Measurements from ENCODE around the gene GPR161.
"Not testable (repeated sequence)": the region's sequence is repeated elsewhere in the genome, so short reads cannot be mapped to it uniquely, and the experiment has no call there.

The GPR161 gene

GRCh38 chr1:168164771-168165170 lies 28.0 kb upstream of the GPR161 start:
- FAIRE-seq = no peak
- no peak for DNase-seq (ENCODE audit: insufficient read length)
- TF ChIP-seq POLR2A (IDR thresholded peaks at IDR 0.05; ENCODE audit: low read depth, low read length) (no peak), POLR2AphosphoS5 (IDR thresholded peaks at IDR 0.05; ENCODE audit: low read depth, low read length) (no peak), TAF1 (IDR thresholded peaks at IDR 0.05; ENCODE audit: borderline replicate concordance, low read depth, low read length) (no peak)

DNA sequence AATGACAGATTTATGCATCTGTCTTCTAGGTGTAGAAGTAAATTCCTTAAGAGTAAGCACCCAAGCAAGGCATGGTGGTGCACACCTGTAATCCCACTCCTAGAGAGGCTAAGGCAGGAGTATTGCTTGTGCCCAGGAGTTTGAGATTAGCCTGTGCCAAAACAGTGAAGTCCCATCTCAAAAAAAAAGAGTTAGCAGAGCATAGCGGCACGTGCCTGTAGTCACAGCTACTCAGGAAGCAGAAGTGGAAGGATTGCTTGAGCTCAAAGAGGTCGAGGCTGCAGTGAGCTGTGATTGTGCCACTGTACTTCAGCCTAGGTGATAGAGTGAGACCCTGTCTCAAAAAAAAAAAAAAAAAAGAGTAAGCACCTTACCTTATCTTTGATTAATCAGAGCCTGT lies 26.9 kb upstream of the GPR161 start:
- DNase-seq (ENCODE audit: insufficient read length) (no peak), FAIRE-seq (no peak)
- TF ChIP-seq TAF1 (IDR thresholded peaks at IDR 0.05; ENCODE audit: borderline replicate concordance, low read depth, low read length) = no peak
- no peak for TF ChIP-seq POLR2AphosphoS5 (IDR thresholded peaks at IDR 0.05; ENCODE audit: low read depth, low read length)
- no peak for TF ChIP-seq POLR2A (IDR thresholded peaks at IDR 0.05; ENCODE audit: low read depth, low read length)

- FAIRE-seq (no peak), DNase-seq (ENCODE audit: insufficient read length) (no peak)
- TF ChIP-seq POLR2A (IDR thresholded peaks at IDR 0.05; ENCODE audit: low read depth, low read length) (no peak), POLR2AphosphoS5 (IDR thresholded peaks at IDR 0.05; ENCODE audit: low read depth, low read length) (no peak), TAF1 (IDR thresholded peaks at IDR 0.05; ENCODE audit: borderline replicate concordance, low read depth, low read length) (no peak)
Measured at GRCh38 chr1:168161459-168161858, 24.7 kb upstream of the GPR161 start.

DNA sequence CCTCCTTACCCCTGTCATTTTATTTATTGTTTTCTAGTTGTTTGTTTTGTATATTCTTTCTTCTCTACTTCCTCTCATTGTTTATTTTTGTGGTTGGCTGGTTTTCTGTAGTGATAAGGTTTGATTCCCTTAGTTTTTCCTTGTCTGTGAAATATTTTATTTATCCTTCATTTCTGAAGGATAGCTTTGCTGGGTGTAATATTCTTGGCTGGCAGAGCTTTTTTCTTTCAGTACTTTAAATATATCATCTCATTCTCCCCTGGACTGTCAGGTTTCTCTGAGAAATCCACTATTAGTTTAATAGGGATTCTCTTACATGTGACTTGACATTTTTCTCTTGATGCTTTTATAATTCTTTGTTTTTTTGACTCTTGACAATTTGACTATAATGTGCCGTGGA lies 23.2 kb upstream of the GPR161 start:
- no peak for DNase-seq (ENCODE audit: insufficient read length)
- no peak for FAIRE-seq

GRCh38 chr1:168159251-168159650 lies 22.5 kb upstream of the GPR161 start:
- FAIRE-seq (no peak), DNase-seq (ENCODE audit: insufficient read length) (no peak)
- TF ChIP-seq TAF1 (IDR thresholded peaks at IDR 0.05; ENCODE audit: borderline replicate concordance, low read depth, low read length) (no peak), POLR2AphosphoS5 (IDR thresholded peaks at IDR 0.05; ENCODE audit: low read depth, low read length) (no peak), POLR2A (IDR thresholded peaks at IDR 0.05; ENCODE audit: low read depth, low read length) (no peak)

More for the DNA sequence above, 23.2 kb upstream of the GPR161 start:
- TF ChIP-seq POLR2AphosphoS5 (IDR thresholded peaks at IDR 0.05; ENCODE audit: low read depth, low read length) = no peak
- TF ChIP-seq TAF1 (IDR thresholded peaks at IDR 0.05; ENCODE audit: borderline replicate concordance, low read depth, low read length) = no peak
- no peak for TF ChIP-seq POLR2A (IDR thresholded peaks at IDR 0.05; ENCODE audit: low read depth, low read length)

DNA sequence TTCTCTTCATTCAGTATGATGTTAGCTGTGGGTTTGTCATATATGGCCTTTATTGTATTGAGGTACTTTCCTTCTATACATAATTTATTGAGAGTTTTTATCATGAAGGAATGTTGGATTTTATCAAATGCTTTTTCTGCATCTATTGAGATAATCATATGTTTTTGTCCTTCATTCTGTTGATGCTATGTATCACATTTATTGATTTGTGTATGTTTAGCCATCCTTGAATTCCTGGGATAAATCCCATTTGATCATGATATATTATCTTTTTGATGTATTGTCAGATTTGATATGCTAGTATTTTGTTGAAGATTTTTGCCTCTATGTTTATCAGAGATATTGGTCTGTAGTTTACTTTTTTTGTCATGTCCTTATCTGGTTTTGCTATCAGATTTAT lies 20.9 kb upstream of the GPR161 start:
- no peak for TF ChIP-seq POLR2AphosphoS5 (IDR thresholded peaks at IDR 0.05; ENCODE audit: low read depth, low read length)
- TF ChIP-seq TAF1 (IDR thresholded peaks at IDR 0.05; ENCODE audit: borderline replicate concordance, low read depth, low read length) = no peak
- no peak for TF ChIP-seq POLR2A (IDR thresholded peaks at IDR 0.05; ENCODE audit: low read depth, low read length)
- DNase-seq (ENCODE audit: insufficient read length) = no peak
- no peak for FAIRE-seq

DNA sequence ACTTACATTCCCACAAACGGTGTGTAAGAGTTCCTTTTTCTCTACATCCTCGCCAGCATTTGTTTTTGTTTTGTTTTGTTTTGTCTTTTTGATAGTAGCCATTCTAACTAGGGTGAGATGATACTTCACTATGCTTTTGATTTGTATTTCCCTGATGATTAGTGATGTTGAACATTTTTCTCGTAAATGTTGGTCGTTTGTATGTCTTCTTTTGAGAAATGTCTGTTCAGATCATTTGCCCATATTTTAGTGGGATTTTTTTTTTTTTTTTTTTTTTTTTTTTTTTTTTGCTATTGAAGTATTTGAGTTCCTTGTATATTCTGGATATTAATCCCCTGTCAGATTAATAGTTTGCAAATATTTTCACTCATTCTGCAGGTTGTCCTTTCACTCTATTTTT lies 19.2 kb upstream of the GPR161 start:
- FAIRE-seq (no peak), DNase-seq (ENCODE audit: insufficient read length) (no peak)
- no peak for TF ChIP-seq POLR2A (IDR thresholded peaks at IDR 0.05; ENCODE audit: low read depth, low read length)
- TF ChIP-seq POLR2AphosphoS5 (IDR thresholded peaks at IDR 0.05; ENCODE audit: low read depth, low read length) = no peak
- TF ChIP-seq TAF1 (IDR thresholded peaks at IDR 0.05; ENCODE audit: borderline replicate concordance, low read depth, low read length) = no peak

GRCh38 chr1:168154707-168155106 lies 18.0 kb upstream of the GPR161 start:
- not testable (repeated sequence) for DNase-seq (ENCODE audit: insufficient read length); FAIRE-seq

- TF ChIP-seq POLR2AphosphoS5 (IDR thresholded peaks at IDR 0.05; ENCODE audit: low read depth, low read length) = no peak
- TF ChIP-seq TAF1 (IDR thresholded peaks at IDR 0.05; ENCODE audit: borderline replicate concordance, low read depth, low read length) = no peak
- no peak for TF ChIP-seq POLR2A (IDR thresholded peaks at IDR 0.05; ENCODE audit: low read depth, low read length)
- no peak for FAIRE-seq
Measured at GRCh38 chr1:168151935-168152334, 15.2 kb upstream of the GPR161 start.

GRCh38 chr1:168150283-168150682 lies 13.6 kb upstream of the GPR161 start:
- no peak for DNase-seq (ENCODE audit: insufficient read length)
- TF ChIP-seq POLR2A (IDR thresholded peaks at IDR 0.05; ENCODE audit: low read depth, low read length) = no peak
- no peak for TF ChIP-seq POLR2AphosphoS5 (IDR thresholded peaks at IDR 0.05; ENCODE audit: low read depth, low read length)
- TF ChIP-seq TAF1 (IDR thresholded peaks at IDR 0.05; ENCODE audit: borderline replicate concordance, low read depth, low read length) = no peak
- no peak for FAIRE-seq

More at GRCh38 chr1:168151935-168152334, 15.2 kb upstream of the GPR161 start:
- no peak for DNase-seq (ENCODE audit: insufficient read length)

GRCh38 chr1:168148916-168149315 lies 12.2 kb upstream of the GPR161 start:
- TF ChIP-seq TAF1 (IDR thresholded peaks at IDR 0.05; ENCODE audit: borderline replicate concordance, low read depth, low read length) = no peak
- no peak for TF ChIP-seq POLR2A (IDR thresholded peaks at IDR 0.05; ENCODE audit: low read depth, low read length)
- no peak for TF ChIP-seq POLR2AphosphoS5 (IDR thresholded peaks at IDR 0.05; ENCODE audit: low read depth, low read length)
- DNase-seq (ENCODE audit: insufficient read length) (no peak), FAIRE-seq (peak; percentile 33)

GRCh38 chr1:168146626-168147025 lies 9.9 kb upstream of the GPR161 start:
- no peak for FAIRE-seq
- no peak for TF ChIP-seq TAF1 (IDR thresholded peaks at IDR 0.05; ENCODE audit: borderline replicate concordance, low read depth, low read length)
- no peak for TF ChIP-seq POLR2AphosphoS5 (IDR thresholded peaks at IDR 0.05; ENCODE audit: low read depth, low read length)
- no peak for TF ChIP-seq POLR2A (IDR thresholded peaks at IDR 0.05; ENCODE audit: low read depth, low read length)
- DNase-seq (ENCODE audit: insufficient read length) = no peak

GRCh38 chr1:168146160-168146539 lies 9.4 kb upstream of the GPR161 start:
- TF ChIP-seq POLR2AphosphoS5 (IDR thresholded peaks at IDR 0.05; ENCODE audit: low read depth, low read length) (no peak), TAF1 (IDR thresholded peaks at IDR 0.05; ENCODE audit: borderline replicate concordance, low read depth, low read length) (no peak), POLR2A (IDR thresholded peaks at IDR 0.05; ENCODE audit: low read depth, low read length) (no peak)
- FAIRE-seq (no peak), DNase-seq (ENCODE audit: insufficient read length) (no peak)
